Measurements from ENCODE around the gene DSCAML1. TPM values are rescaled to one million over a fixed set of nuclear protein-coding genes. Genes with fewer than 3 reads are reported as not detected.

The DSCAML1 gene
- total RNA-seq, 6 experiments from 2014 or later, result not detected

DNA sequence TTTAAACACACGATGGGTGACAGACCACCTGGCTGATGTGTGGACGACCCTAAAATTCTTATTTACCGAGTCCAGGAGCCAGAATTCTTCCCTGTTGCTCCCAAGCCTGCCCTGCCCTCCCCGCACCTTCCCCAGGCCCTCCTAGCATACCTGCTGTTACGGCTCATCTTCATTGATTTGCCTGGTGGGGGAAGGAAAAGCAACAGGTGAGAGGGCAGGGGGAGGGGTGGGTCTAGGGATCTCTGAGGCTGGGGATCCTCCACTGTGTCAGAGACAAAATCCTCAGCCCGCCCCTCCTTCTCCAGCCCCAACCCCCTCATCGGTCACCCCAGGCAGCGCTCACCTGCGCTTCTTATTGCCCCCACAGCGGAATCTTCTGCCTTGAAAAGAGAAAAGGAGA, 23.5 kb upstream of the DSCAML1 start:
- H3K27me3 Mint-ChIP-seq (ENCODE audit: insufficient read depth), result peaks cover 19% of the 10 kb centered on the region; the same call in 1 of the 2 replicates
- H3K4me3 Mint-ChIP-seq, result no peak overlapping the region
- H3K36me3 Mint-ChIP-seq (ENCODE audit: low read depth), result no peaks in the 10 kb centered on the region
- DNase-seq, result no peak
- H3K9me3 Mint-ChIP-seq, result no peaks in the 10 kb centered on the region
- TF ChIP-seq, protein P1, sequence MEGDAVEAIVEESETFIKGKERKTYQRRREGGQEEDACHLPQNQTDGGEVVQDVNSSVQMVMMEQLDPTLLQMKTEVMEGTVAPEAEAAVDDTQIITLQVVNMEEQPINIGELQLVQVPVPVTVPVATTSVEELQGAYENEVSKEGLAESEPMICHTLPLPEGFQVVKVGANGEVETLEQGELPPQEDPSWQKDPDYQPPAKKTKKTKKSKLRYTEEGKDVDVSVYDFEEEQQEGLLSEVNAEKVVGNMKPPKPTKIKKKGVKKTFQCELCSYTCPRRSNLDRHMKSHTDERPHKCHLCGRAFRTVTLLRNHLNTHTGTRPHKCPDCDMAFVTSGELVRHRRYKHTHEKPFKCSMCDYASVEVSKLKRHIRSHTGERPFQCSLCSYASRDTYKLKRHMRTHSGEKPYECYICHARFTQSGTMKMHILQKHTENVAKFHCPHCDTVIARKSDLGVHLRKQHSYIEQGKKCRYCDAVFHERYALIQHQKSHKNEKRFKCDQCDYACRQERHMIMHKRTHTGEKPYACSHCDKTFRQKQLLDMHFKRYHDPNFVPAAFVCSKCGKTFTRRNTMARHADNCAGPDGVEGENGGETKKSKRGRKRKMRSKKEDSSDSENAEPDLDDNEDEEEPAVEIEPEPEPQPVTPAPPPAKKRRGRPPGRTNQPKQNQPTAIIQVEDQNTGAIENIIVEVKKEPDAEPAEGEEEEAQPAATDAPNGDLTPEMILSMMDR (IDR thresholded peaks at IDR 0.05), result no peak
- H3K4me1 Mint-ChIP-seq (ENCODE audit: low read depth), result peaks cover 22% of the 10 kb centered on the region; the same call in 1 of the 2 replicates
- H3K27ac Mint-ChIP-seq, result no peak overlapping the region

GRCh38 chr11:117820071-117820470, 23.1 kb upstream of the DSCAML1 start:
- peaks cover 19% of the 10 kb centered on the region; the same call in 1 of the 2 replicates for H3K27me3 Mint-ChIP-seq (ENCODE audit: insufficient read depth)
- H3K4me1 Mint-ChIP-seq (ENCODE audit: low read depth), result peaks cover 22% of the 10 kb centered on the region; the same call in 1 of the 2 replicates
- DNase-seq, result no peak
- TF ChIP-seq, protein P1 (IDR thresholded peaks at IDR 0.05), result no peak
- no peak overlapping the region for H3K4me3 Mint-ChIP-seq
- H3K27ac Mint-ChIP-seq, result no peak overlapping the region
- no peaks in the 10 kb centered on the region for H3K36me3 Mint-ChIP-seq (ENCODE audit: low read depth)
- H3K9me3 Mint-ChIP-seq, result no peaks in the 10 kb centered on the region

- Mint-ChIP-seq H3K4me3 (no peak overlapping the region), H3K36me3 (ENCODE audit: low read depth) (no peaks in the 10 kb centered on the region), H3K4me1 (ENCODE audit: low read depth) (peaks cover 22% of the 10 kb centered on the region; the same call in 1 of the 2 replicates), H3K27me3 (ENCODE audit: insufficient read depth) (peaks cover 16% of the 10 kb centered on the region; the same call in 1 of the 2 replicates), H3K9me3 (no peaks in the 10 kb centered on the region), H3K27ac (no peak overlapping the region)
- TF ChIP-seq, protein P1 (IDR thresholded peaks at IDR 0.05), result peak; percentile 71
- peak; percentile 49 for DNase-seq
These were observed 22.4 kb upstream of the DSCAML1 start for GRCh38 chr11:117819096-117820040.

DNA sequence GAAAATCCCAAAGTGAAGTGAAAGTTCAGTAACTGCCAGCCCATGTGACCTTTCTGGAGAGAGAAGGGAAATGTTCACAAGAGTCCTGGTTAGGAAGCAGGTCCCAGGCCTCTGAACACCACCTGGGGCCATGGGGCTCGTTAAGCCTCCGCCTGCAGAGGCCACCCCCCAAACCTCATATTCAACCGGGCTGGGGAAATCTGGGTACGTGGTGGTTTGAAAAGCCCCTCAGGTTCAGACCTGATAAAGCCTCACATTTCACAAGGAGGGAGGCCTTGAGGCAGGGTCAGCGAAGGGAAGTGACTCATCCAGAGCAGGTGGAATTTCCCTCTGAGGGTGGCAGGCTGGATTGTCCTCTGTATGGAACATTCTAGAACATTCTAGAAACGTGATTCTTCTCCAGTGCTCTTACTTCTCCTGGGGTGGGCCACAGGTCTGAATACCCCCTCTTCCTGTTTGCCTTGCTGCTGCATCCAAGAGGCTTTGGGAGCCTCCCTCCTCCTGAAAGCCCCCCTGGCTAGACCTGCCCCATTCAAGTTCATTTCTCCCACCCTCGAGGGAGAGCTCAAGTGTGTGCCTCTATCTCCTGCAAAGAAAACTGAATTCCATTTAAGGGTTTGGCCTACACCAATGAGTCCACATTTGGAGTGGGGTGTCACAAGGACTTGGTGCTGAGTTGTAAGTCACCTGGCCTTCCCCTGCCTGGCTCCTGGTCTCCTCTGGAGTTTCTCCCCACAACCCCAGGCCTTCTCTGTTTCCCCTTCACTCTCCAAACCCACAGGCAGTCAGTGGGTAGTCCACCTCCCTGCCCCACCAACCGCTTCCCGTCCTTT, 21.2 kb upstream of the DSCAML1 start:
- Mint-ChIP-seq H3K27ac (no peak overlapping the region), H3K4me3 (no peak overlapping the region), H3K27me3 (ENCODE audit: insufficient read depth) (peaks cover 10% of the 10 kb centered on the region), H3K9me3 (no peaks in the 10 kb centered on the region), H3K4me1 (ENCODE audit: low read depth) (peaks cover 22% of the 10 kb centered on the region; the same call in 1 of the 2 replicates), H3K36me3 (ENCODE audit: low read depth) (no peaks in the 10 kb centered on the region)
- DNase-seq, result no peak
- TF ChIP-seq, protein P1 (IDR thresholded peaks at IDR 0.05), result peak; percentile 72; the same call in 1 of the 2 replicates

DNA sequence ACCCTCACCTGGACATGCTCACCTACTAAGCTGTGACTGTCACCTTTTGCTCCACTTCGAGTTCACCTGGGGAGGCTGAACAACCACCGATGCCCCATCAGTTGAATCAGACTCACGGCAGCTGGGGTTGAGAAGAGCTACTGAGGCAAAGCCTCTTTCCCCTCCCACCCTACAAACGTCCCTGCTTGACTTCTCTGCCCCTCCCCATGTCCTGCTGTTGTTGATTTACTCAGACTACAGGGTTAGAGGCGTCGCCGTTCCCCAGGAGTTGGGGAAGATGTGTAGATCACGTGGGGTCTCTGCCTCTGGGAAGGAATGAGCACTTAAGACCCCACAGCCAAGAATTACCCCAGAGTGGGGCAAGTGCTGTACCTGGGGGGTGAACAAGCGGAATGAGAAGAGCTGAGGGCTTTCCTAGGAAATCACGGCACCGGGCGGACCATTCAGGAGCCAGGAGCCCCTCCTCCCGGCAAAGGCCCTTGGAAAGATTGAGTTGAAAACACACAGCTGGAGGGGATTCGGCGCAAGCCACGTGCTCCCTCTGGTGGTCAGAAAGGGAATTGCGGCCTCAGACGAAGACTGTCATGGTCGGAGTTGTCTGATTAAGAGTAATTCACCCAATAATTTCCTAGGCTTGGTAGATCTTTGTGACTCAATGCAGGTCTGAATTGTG, 20.5 kb upstream of the DSCAML1 start:
- peak overlapping the region; percentile 15; the same call in 1 of the 2 replicates for H3K27ac Mint-ChIP-seq
- no peak overlapping the region for H3K4me3 Mint-ChIP-seq
- H3K4me1 Mint-ChIP-seq (ENCODE audit: low read depth), result peaks cover 22% of the 10 kb centered on the region; the same call in 1 of the 2 replicates
- TF ChIP-seq, protein P1 (IDR thresholded peaks at IDR 0.05), result peak; percentile 100
- peak; percentile 64 for DNase-seq
- no peaks in the 10 kb centered on the region for H3K9me3 Mint-ChIP-seq
- H3K36me3 Mint-ChIP-seq (ENCODE audit: low read depth), result no peaks in the 10 kb centered on the region
- peaks cover 11% of the 10 kb centered on the region for H3K27me3 Mint-ChIP-seq (ENCODE audit: insufficient read depth)
